Frontal cortex (tissue), 4 donors: ENCODE results near the gene ZNF692. TPM values are rescaled to one million over a fixed set of nuclear protein-coding genes. Genes with fewer than 3 reads are reported as not detected.

Experiments used
- DNase-seq, 2 donors: peaks; one replicate each; pipeline ENCODE4 v3.0.0; 2012; ENCODE audit warnings: low spot score in 2 of 2
- FAIRE-seq: peaks from 2 replicates; lab custom pipeline; 2012; peaks lifted over from hg19 to GRCh38; lab: Jason Lieb, UNC
- total RNA-seq: library from RNA; depleted of rRNA; stranded (reverse); fragments of >200 nt; gene quantifications from one replicate; pipeline ENCODE4 v1.2.3, GENCODE V29; 2014
- donor health status: control.
- donor health status: control.
- donor health status: control.

Gene ZNF692
- total RNA-seq, 1 donor from 2014 or later: 19.6 TPM

- FAIRE-seq: no peak
- no peak for DNase-seq
Observed at GRCh38 chr1:248850536-248851251, 8.2 kb downstream of the ZNF692 start.

- no peak for FAIRE-seq
- DNase-seq: no peak
Observed at GRCh38 chr1:248850124-248850523, 8.8 kb downstream of the ZNF692 start.

DNA sequence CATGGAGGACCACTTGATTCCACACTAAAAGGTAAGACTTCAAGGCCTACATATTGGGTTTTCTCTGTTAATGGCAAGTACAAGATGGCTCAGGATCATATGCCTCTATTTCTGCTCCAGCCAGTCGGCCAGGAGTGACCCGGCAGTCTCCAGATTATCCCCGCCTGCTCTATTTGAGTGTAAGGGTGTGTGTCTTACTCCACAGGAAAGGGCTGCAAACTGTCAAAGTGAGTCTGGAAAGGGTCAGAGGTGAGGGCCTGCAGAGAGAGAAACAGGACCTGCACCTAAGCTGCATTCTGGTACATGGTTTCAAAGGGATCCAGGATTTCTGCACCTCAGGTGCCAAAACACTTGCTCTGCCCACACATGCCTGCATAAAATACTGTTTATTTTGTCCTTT lies 9.2 kb downstream of the ZNF692 start:
- FAIRE-seq: no peak
- DNase-seq: no peak

GRCh38 chr1:248849152-248849551 lies 9.7 kb downstream of the ZNF692 start:
- no peak for FAIRE-seq
- DNase-seq: no peak

DNA sequence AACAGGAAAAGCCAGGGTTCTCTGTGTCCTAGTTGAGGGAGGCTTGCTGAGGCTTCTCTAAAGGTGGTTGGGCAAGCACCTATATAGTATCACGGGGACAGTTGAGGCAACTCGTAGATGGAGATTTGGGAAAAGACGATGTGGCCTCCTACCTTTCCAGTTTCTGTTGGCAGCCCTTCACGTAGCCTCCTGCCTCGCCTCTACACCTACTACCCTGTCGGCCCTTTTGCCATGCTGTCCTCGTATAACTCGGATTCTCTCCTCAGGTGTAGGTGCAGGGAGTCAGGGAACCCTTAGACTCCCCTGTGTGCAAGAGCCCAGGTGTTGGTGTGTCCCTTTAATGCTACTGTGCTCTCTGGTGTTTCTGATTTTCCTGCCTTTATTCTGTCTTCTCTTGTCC lies 10.3 kb downstream of the ZNF692 start:
- FAIRE-seq: no peak
- no peak for DNase-seq

- DNase-seq (no peak), FAIRE-seq (no peak)
Observed at GRCh38 chr1:248847956-248848561, 10.8 kb downstream of the ZNF692 start.

DNA sequence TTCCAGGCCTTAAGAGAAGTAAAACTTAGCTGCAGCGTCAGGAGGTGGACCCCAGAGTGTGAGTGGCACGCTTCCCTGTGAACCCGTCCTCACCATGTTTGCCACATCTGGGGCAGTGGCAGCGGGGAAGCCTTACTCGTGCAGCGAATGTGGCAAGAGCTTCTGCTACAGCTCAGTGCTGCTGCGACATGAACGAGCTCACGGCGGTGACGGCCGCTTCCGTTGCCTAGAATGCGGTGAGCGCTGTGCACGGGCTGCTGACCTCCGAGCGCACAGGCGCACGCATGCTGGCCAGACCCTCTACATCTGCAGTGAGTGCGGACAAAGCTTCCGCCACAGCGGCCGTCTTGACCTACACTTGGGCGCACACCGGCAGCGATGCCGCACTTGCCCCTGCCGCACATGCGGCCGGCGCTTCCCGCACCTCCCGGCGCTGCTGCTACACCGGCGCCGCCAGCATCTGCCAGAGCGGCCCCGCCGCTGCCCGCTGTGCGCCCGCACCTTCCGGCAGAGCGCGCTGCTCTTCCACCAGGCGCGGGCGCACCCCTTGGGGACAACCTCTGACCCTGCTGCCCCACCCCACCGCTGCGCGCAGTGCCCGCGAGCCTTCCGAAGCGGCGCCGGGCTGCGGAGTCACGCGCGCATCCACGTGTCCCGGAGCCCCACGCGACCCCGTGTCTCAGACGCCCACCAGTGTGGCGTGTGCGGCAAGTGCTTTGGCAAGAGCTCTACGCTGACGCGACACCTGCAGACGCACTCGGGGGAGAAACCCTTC lies 11.5 kb downstream of the ZNF692 start:
- no peak for DNase-seq
- FAIRE-seq: no peak

GRCh38 chr1:248844526-248844925 lies 14.4 kb downstream of the ZNF692 start:
- no peak for DNase-seq
- FAIRE-seq: no peak

DNA sequence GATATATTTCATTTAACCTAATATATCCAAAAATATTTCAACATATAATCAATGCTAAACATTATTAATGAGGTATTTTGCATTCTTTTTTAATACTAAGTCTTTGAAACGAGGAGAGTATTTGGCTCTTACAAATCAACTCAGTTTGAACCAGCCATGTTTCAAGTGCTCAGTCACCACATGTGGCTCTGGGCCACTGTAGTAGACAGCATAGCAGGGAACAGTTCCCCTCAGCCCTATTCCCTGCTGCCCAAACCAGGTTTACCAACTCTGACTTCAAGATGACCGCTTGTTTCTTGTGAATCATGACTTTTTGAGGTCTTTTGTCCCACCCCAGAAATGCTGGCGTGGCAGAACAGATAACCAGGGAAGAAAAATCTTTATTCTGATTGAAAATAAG lies 15.2 kb downstream of the ZNF692 start:
- DNase-seq (no peak), FAIRE-seq (no peak)

DNA sequence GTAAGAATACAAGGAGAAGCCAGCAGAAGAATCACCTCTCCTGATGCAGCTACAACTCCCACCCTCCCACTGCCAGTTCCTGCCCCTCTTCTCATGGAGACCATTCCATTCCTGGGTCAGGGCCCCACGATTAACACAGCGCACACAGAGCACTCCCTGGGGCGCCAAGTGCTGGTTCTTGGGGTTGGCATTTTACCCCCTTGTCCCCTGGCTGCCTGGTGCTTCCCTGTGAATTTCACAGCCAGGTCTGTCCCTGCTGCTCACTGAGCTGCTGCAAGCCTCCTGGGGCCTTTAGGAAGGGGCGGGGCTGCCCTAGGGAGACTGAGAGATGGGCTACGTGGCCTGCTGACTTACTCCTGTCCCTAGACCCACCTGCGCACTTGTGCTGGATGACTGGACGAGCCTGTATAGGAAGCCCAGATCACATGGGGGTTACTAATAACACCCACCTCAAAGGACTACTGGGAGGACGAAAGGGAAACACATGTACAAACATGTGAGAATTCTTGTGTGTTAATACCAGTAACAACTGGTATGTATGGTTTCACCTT lies 16.0 kb downstream of the ZNF692 start:
- DNase-seq: no peak
- FAIRE-seq: no peak

DNA sequence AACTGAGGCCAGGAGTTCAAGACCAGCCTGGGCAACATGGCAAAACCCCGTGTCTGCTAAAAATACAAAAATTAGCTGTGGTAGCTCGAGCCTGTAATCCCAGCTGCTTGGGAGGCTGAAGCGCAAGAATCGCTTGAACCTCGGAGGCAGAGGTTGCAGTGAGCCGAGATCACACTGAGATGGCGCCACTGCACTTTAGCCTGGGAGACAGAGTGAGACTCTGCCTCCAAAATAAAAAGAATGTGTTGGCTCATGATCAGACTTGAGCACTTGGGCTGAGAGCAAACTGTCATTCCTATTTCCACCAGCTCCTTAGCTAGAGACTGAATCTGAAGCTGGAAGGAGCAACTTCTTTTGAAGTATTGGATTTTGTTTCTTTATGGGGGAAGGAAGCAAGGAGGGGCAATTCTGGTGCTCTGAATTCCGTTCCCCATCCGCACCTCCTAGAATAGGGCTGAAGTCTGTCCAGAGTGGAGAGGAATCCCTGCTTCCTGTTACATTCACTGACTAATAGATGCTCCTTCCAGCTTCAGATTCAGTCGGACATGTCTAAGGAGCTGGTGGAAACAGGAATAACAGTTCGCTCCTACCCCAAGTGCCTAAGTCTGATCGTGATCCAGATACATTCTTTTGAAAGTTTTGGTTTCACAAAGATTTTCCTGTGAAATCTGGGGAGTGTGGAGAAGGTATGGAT lies 17.0 kb downstream of the ZNF692 start:
- FAIRE-seq: no peak
- DNase-seq: no peak

- DNase-seq: no peak
- no peak for FAIRE-seq
Observed at GRCh38 chr1:248840946-248841345, 17.9 kb downstream of the ZNF692 start.

- DNase-seq (no peak), FAIRE-seq (no peak)
Observed at GRCh38 chr1:248839168-248839555, 19.7 kb downstream of the ZNF692 start.

GRCh38 chr1:248838357-248839167 lies 20.3 kb downstream of the ZNF692 start:
- no peak for FAIRE-seq

GRCh38 chr1:248837781-248838356 lies 21.0 kb downstream of the ZNF692 start, which contains the start of gene ZNF672:
TSS of gene ZNF672 (plus strand) at chr1:248838224. CDS start at chr1:248847275, 9,051 bp downstream.
- DNase-seq (peak; percentile 97 to 98), FAIRE-seq (no peak)

More at GRCh38 chr1:248838357-248839167, 20.3 kb downstream of the ZNF692 start:
- DNase-seq: peak; percentile 79 to 80

DNA sequence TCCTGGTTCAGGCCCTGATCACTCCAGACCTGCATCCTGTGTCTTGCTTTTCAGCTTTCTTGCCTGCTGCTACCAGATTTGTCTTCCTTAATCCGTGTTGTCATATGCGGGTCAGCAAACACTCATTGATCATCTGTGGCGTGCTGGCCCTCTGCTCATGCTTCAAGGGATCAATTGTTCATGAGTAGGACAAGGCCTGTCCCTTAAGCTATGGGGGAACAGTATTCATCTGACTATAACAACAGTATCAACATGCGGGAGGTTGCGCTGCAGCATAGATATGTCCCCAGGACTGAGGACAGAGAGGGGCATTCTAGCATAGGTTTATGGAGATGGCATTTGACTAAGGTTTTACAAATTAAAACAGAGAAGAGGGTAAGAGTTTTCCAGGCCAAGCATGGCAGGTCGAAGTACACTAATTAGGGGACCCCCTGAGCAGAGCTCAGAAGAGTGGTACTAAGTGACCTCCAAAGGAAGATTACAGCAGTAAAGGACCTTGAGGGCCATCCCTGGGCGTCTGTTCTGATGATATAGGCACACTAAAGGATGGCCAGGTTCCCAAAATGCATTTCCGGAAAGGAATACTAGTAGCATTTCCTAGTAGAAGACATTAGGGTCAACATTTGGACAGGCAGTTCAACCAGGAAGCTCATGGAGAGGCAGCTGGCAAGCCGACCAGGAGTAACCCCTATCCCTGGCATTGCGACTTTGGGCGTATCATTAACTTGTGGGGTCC lies 21.7 kb downstream of the ZNF692 start:
- DNase-seq (no peak), FAIRE-seq (no peak)

DNA sequence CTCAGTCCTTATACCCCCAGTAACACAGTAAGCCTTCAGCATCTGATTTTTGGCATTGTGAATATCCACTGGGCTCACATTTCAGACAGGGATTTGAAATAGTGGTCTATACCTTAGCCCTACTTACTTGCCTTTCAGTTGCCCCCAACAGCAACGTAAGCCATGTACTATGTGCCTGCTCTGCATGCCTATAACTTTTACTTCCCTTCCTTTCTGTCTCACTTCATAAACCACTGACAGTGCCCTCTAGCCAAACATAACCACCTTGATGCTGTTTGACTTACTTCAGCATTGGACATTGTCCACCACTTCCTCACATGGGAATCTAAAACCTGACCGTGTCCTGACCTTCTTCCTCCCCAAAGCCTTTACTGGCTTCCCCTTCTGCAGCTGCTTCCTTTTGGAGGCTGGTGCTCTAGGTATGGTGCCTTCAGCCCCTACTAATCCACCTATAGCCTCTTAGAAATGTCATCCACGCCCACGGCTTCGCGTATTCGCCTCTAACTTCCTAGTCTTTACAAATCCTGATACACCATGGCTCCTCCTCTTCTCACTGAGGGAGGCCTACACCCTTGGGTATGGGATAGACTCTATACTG lies 24.4 kb downstream of the ZNF692 start:
- DNase-seq (no peak), FAIRE-seq (no peak)

DNA sequence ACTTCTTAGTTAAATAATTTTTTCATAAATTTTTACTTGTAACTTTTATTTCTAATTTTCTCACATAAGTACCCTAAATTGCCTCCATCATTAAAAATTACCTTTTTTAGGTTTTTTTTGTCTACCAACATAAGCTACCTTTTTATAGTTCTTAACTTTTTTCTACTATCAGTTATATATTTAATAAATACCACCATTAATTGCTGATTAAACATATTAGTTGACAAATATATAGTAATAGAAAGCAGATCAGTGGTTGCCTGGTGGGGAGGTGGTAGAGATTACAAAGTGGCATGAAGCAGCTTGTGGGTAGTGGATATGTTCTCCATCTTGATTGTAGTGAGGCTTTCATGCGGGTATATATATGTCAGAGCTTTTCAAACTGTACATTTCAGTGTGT lies 27.0 kb downstream of the ZNF692 start:
- DNase-seq: no peak
- FAIRE-seq: peak; percentile 13
